HEK293 (cell line): ENCODE measurements around the gene NUSAP1.

Experiments used
- CTCF ChIP-seq: fragments of 450-650 bp; formaldehyde crosslinking; IDR thresholded peaks from 2 replicates; pipeline ENCODE4 v1.5.1; 2016; ENCODE audit warnings: missing biosample characterization, missing genetic modification characterization
- REST ChIP-seq: fragments of 450-650 bp; formaldehyde crosslinking; IDR thresholded peaks from 2 replicates; pipeline ENCODE4 v1.5.1; 2016; ENCODE audit warnings: missing biosample characterization, missing genetic modification characterization
- SCRT2 ChIP-seq: fragments of 450-650 bp; formaldehyde crosslinking; IDR thresholded peaks from 2 replicates; pipeline ENCODE4 v1.5.1; 2016; ENCODE audit warnings: missing biosample characterization, missing genetic modification characterization
- ZBTB26 ChIP-seq: fragments of 450-650 bp; formaldehyde crosslinking; optimal IDR thresholded peaks from 2 replicates; pipeline ENCODE3; 2016; ENCODE audit warnings: missing biosample characterization, mild to moderate bottlenecking, missing genetic modification characterization
- ZNF10 ChIP-seq: fragments of 450-650 bp; formaldehyde crosslinking; IDR thresholded peaks from 2 replicates; pipeline ENCODE4 v1.5.1; 2017; ENCODE audit warnings: missing biosample characterization, missing genetic modification characterization
- ZNF148 ChIP-seq: fragments of 450-650 bp; formaldehyde crosslinking; IDR thresholded peaks from 2 replicates; pipeline ENCODE4 v1.5.0; 2017; ENCODE audit warnings: missing biosample characterization, missing genetic modification characterization, borderline replicate concordance
- ZNF157 ChIP-seq: fragments of 450-650 bp; formaldehyde crosslinking; IDR thresholded peaks from 2 replicates; pipeline ENCODE4 v1.5.1; 2016; ENCODE audit warnings: missing biosample characterization, missing genetic modification characterization
- ZNF16 ChIP-seq: fragments of 450-650 bp; formaldehyde crosslinking; IDR thresholded peaks from 2 replicates; pipeline ENCODE4 v1.5.1; 2016; ENCODE audit warnings: low read depth, missing biosample characterization, missing genetic modification characterization
- ZNF280D ChIP-seq: fragments of 450-650 bp; formaldehyde crosslinking; IDR thresholded peaks from 2 replicates; pipeline ENCODE4 v1.5.1; 2016; ENCODE audit warnings: missing biosample characterization, missing genetic modification characterization
- ZNF449 ChIP-seq: fragments of 450-650 bp; formaldehyde crosslinking; IDR thresholded peaks from 2 replicates; pipeline ENCODE4 v1.5.1; 2017; ENCODE audit warnings: missing biosample characterization, mild to moderate bottlenecking, missing genetic modification characterization, moderate library complexity
- ZNF623 ChIP-seq: fragments of 450-650 bp; formaldehyde crosslinking; IDR thresholded peaks from 2 replicates; pipeline ENCODE4 v1.5.1; 2016; ENCODE audit warnings: missing biosample characterization, missing genetic modification characterization
- ZNF830 ChIP-seq: fragments of 450-650 bp; IDR thresholded peaks from 2 replicates; pipeline ENCODE4 v1.5.0; 2018; ENCODE audit warnings: missing biosample characterization, missing genetic modification characterization, low read depth, mild to moderate bottlenecking, moderate library complexity
- ZSCAN30 ChIP-seq: fragments of 450-650 bp; IDR thresholded peaks from 2 replicates; pipeline ENCODE4 v1.5.1; 2018; ENCODE audit warnings: missing biosample characterization, mild to moderate bottlenecking, missing genetic modification characterization, moderate library complexity

- TF ChIP-seq CTCF (tag by site-specific recombination) = no peak
- no peak for TF ChIP-seq REST (tag by site-specific recombination)
- no peak for TF ChIP-seq ZNF10 (tag by site-specific recombination)
- no peak for TF ChIP-seq ZNF449 (tag by site-specific recombination)
- TF ChIP-seq ZNF16 (tag by site-specific recombination) = no peak
- no peak for TF ChIP-seq ZNF830 (tag by site-specific recombination)
- TF ChIP-seq ZBTB26 (tag by site-specific recombination) = no peak
- no peak for TF ChIP-seq ZNF623
- no peak for TF ChIP-seq ZNF280D (tag by site-specific recombination)
- no peak for TF ChIP-seq ZSCAN30 (tag by site-specific recombination)
- TF ChIP-seq ZNF157 (tag by site-specific recombination) = no peak
- TF ChIP-seq SCRT2 = no peak
- no peak for TF ChIP-seq ZNF148 (tag by site-specific recombination)
These were observed 8.8 kb downstream of the NUSAP1 start for GRCh38 chr15:41341519-41341918.
